H1 (cell line): Measurements from ENCODE around the gene CFD. TPM values are rescaled to one million over a fixed set of nuclear protein-coding genes. Genes with fewer than 3 reads are reported as not detected.

ENCODE experiments used
- CTCF ChIA-PET: fragments of 300-600 bp; sonication (Branson Sonifier 250); formaldehyde crosslinking; loops from one replicate; lab custom pipeline; 2021; ENCODE audit not compliant: partially characterized antibody; lab: Charles Lee
- POLR2A ChIA-PET: fragments of 300-600 bp; sonication (Branson Sonifier 250); formaldehyde crosslinking; loops from one replicate; lab custom pipeline; 2021; ENCODE audit warnings: inconsistent platforms; ENCODE audit not compliant: partially characterized antibody; lab: Charles Lee
- DNase-seq, 2 experiments: peaks; one replicate each; pipeline versions ENCODE4 v3.0.0 to v3.0.0-alpha.2; 2010 to 2022; ENCODE audit warnings: low spot score in 2 of 2, low read depth in 1 of 2, mixed read lengths in 1 of 2
- FAIRE-seq: peaks from 2 replicates; lab custom pipeline; 2011; peaks lifted over from hg19 to GRCh38; lab: Jason Lieb, UNC
- H2AFZ ChIP-seq: 2 replicates; pipeline ENCODE4 v1.8.1; 2012; ENCODE audit warnings: low read length, inconsistent platforms
- H2AK5ac ChIP-seq: 2 replicates; pipeline ENCODE4 v1.6.1; 2013; ENCODE audit warnings: low read depth, low read length
- H2BK120ac ChIP-seq: replicated peaks from 2 replicates; pipeline ENCODE3; 2013; ENCODE audit warnings: low read depth, low read length, inconsistent platforms
- H2BK12ac ChIP-seq: 2 replicates; pipeline ENCODE4 v1.6.1; 2013; ENCODE audit warnings: low read depth, low read length
- H2BK15ac ChIP-seq: 2 replicates; pipeline ENCODE4 v1.6.1; 2013; ENCODE audit warnings: low read length
- H2BK20ac ChIP-seq: 2 replicates; pipeline ENCODE4 v1.6.1; 2013; ENCODE audit warnings: low read length
- H2BK5ac ChIP-seq: 2 replicates; pipeline ENCODE4 v1.6.1; 2013; ENCODE audit warnings: low read depth, low read length
- H3K14ac ChIP-seq: 2 replicates; pipeline ENCODE4 v1.6.1; 2013; ENCODE audit warnings: inconsistent platforms; ENCODE audit not compliant: insufficient read length
- H3K18ac ChIP-seq: 2 replicates; pipeline ENCODE4 v1.6.1; 2013; ENCODE audit warnings: low read length; ENCODE audit errors: extremely low read depth
- H3K23ac ChIP-seq: 2 replicates; pipeline ENCODE4 v1.6.1; 2013; ENCODE audit warnings: inconsistent platforms; ENCODE audit not compliant: insufficient read length
- H3K23me2 ChIP-seq: 2 replicates; pipeline ENCODE4 v1.6.1; 2013; ENCODE audit warnings: low read depth, low read length
- H3K27ac ChIP-seq: 2 replicates; pipeline ENCODE4 v1.6.1; 2011; ENCODE audit warnings: low read depth, low read length, inconsistent platforms
- H3K27me3 ChIP-seq, 4 experiments: replicated peaks in 1 of 4; 1 replicate in 1 of 4; 2 replicates in 3 of 4; pipeline versions ENCODE4 v1.6.1 to v1.8.1; 2011 to 2013; ENCODE audit warnings: low read length in 3 of 4, mild to moderate bottlenecking in 3 of 4, inconsistent platforms in 2 of 4, mixed read lengths in 2 of 4, moderate library complexity in 1 of 4; ENCODE audit not compliant: control insufficient read depth in 3 of 4, insufficient read depth in 3 of 4; ENCODE audit errors: extremely low read depth in 1 of 4
- H3K36me3 ChIP-seq, 4 experiments: 2 replicates each; pipeline versions ENCODE4 v1.6.1 to v1.8.1; 2011 to 2013; ENCODE audit warnings: mild to moderate bottlenecking in 4 of 4, low read length in 3 of 4, moderate library complexity in 2 of 4, control low read depth in 1 of 4, inconsistent platforms in 1 of 4; ENCODE audit not compliant: insufficient read depth in 4 of 4, control insufficient read depth in 2 of 4
- H3K4ac ChIP-seq: replicated peaks from 2 replicates; pipeline ENCODE3; 2013; ENCODE audit warnings: low read length, low read depth, mixed read lengths, inconsistent platforms; ENCODE audit not compliant: insufficient read length
- H3K4me1 ChIP-seq, 4 experiments: replicated peaks in 1 of 4; 1 replicate in 1 of 4; 2 replicates in 3 of 4; pipeline versions ENCODE4 v1.6.1 to v1.8.1; 2011 to 2013; ENCODE audit warnings: low read length in 3 of 4, inconsistent platforms in 2 of 4, mixed read lengths in 1 of 4; ENCODE audit not compliant: insufficient read depth in 4 of 4, control insufficient read depth in 3 of 4
- H3K4me2 ChIP-seq, 2 experiments: 2 replicates each; pipeline versions ENCODE4 v1.6.1 to v1.8.1; 2011 to 2013; ENCODE audit warnings: low read depth in 2 of 2, low read length in 2 of 2, control low read depth in 1 of 2, inconsistent platforms in 1 of 2, mild to moderate bottlenecking in 1 of 2; ENCODE audit not compliant: insufficient read depth in 1 of 2
- H3K4me3 ChIP-seq, 4 experiments: fragments of 200-600, 300-600 bp in 1 of 4; sonication (generic), shearing (Covaris generic), sonication (Bioruptor Twin) in 1 of 4; 2 replicates each; pipeline versions ENCODE4 v1.5.1 to v1.8.1; 2011 to 2016; ENCODE audit warnings: low read length in 4 of 4, low read depth in 3 of 4, control low read depth in 2 of 4, inconsistent platforms in 2 of 4, mild to moderate bottlenecking in 2 of 4, mixed read lengths in 1 of 4, moderate library complexity in 1 of 4; ENCODE audit not compliant: insufficient read depth in 2 of 4; ENCODE audit errors: extremely low read depth in 1 of 4
- H3K56ac ChIP-seq: replicated peaks from 2 replicates; pipeline ENCODE3; 2013; ENCODE audit warnings: low read depth, mild to moderate bottlenecking, mixed read lengths, low read length, inconsistent platforms; ENCODE audit not compliant: insufficient read length
- H3K79me1 ChIP-seq: 2 replicates; pipeline ENCODE4 v1.6.1; 2013; ENCODE audit warnings: low read depth, low read length, control low read depth
- H3K79me2 ChIP-seq, 2 experiments: 2 replicates each; pipeline versions ENCODE4 v1.6.1 to v1.8.1; 2012 to 2013; ENCODE audit warnings: low read length in 2 of 2, mild to moderate bottlenecking in 2 of 2, inconsistent platforms in 1 of 2; ENCODE audit not compliant: insufficient read depth in 2 of 2, control insufficient read depth in 1 of 2
- H3K9ac ChIP-seq, 4 experiments: replicated peaks in 1 of 4; 1 replicate in 1 of 4; 2 replicates in 3 of 4; pipeline versions ENCODE4 v1.6.1 to v1.8.1; 2011 to 2013; ENCODE audit warnings: low read depth in 3 of 4, low read length in 3 of 4, control low read depth in 2 of 4, mild to moderate bottlenecking in 2 of 4, moderate library complexity in 2 of 4, inconsistent platforms in 1 of 4; ENCODE audit errors: extremely low read depth in 1 of 4
- H3K9me3 ChIP-seq, 2 experiments: 2 replicates each; pipeline versions ENCODE4 v1.6.1 to v1.8.1; 2012 to 2013; ENCODE audit warnings: mild to moderate bottlenecking in 2 of 2, moderate library complexity in 2 of 2, control low read depth in 1 of 2, inconsistent platforms in 1 of 2, low read depth in 1 of 2, low read length in 1 of 2, mixed read lengths in 1 of 2; ENCODE audit not compliant: insufficient read depth in 2 of 2
- H4K20me1 ChIP-seq, 2 experiments: replicated peaks in 1 of 2; 2 replicates each; pipeline versions ENCODE3 to v1.8.1; 2011 to 2013; ENCODE audit warnings: inconsistent platforms in 2 of 2, low read length in 2 of 2, mild to moderate bottlenecking in 1 of 2; ENCODE audit not compliant: insufficient read depth in 2 of 2, control insufficient read depth in 1 of 2
- H4K5ac ChIP-seq: 2 replicates; pipeline ENCODE4 v1.6.1; 2013; ENCODE audit warnings: low read length, low read depth, mixed read lengths, inconsistent platforms; ENCODE audit not compliant: insufficient read length
- H4K8ac ChIP-seq: 2 replicates; pipeline ENCODE4 v1.8.0; 2013; ENCODE audit warnings: mild to moderate bottlenecking, moderate library complexity, low read length, inconsistent platforms; ENCODE audit not compliant: insufficient read depth; ENCODE audit errors: extremely low read depth
- H4K91ac ChIP-seq: replicated peaks from 2 replicates; pipeline ENCODE3; 2013; ENCODE audit warnings: low read length, mixed read lengths, inconsistent platforms; ENCODE audit not compliant: insufficient read length
- EP300 ChIP-seq, 2 experiments: IDR thresholded peaks; 1 replicate in 1 of 2; 2 replicates in 1 of 2; pipeline ENCODE4 v1.6.1; 2011 to 2012; ENCODE audit warnings: low read depth in 2 of 2, low read length in 2 of 2, mild to moderate bottlenecking in 2 of 2, borderline replicate concordance in 1 of 2, inconsistent platforms in 1 of 2, moderate library complexity in 1 of 2
- MAFK ChIP-seq: IDR thresholded peaks from 2 replicates; pipeline ENCODE4 v1.6.1; 2012; ENCODE audit warnings: low read depth, mild to moderate bottlenecking, improper control_type of control experiment, low read length
- NRF1 ChIP-seq: IDR thresholded peaks from 2 replicates; pipeline ENCODE4 v1.6.1; 2011; ENCODE audit warnings: mild to moderate bottlenecking, low read depth, low read length, improper control_type of control experiment
- POLR2A ChIP-seq, 2 experiments: IDR thresholded peaks; 1 replicate in 1 of 2; 2 replicates in 1 of 2; pipeline ENCODE4 v1.6.1; 2011; ENCODE audit warnings: low read depth in 2 of 2, low read length in 2 of 2, mild to moderate bottlenecking in 2 of 2; ENCODE audit errors: control extremely low read depth in 1 of 2
- RBBP5 ChIP-seq: IDR thresholded peaks from 2 replicates; pipeline ENCODE4 v1.7.1; 2012; ENCODE audit warnings: low read depth, mild to moderate bottlenecking, inconsistent platforms, low read length, moderate library complexity, borderline replicate concordance
- SIN3A ChIP-seq, 2 experiments: IDR thresholded peaks in 1 of 2; conservative IDR thresholded peaks in 1 of 2; 2 replicates each; pipeline ENCODE4 v1.6.1; 2011 to 2012; ENCODE audit warnings: low read length in 2 of 2, improper control_type of control experiment in 1 of 2, low read depth in 1 of 2, mild to moderate bottlenecking in 1 of 2
- SP1 ChIP-seq: IDR thresholded peaks from 2 replicates; pipeline ENCODE4 v1.6.1; 2011; ENCODE audit warnings: low read depth, low read length
- TAF1 ChIP-seq: IDR thresholded peaks from 2 replicates; pipeline ENCODE4 v1.6.1; 2011; ENCODE audit warnings: mild to moderate bottlenecking, low read depth, low read length
- TBP ChIP-seq: IDR thresholded peaks from 2 replicates; pipeline ENCODE4 v1.6.1; 2011; ENCODE audit warnings: low read depth, low read length, improper control_type of control experiment
- TEAD4 ChIP-seq: IDR thresholded peaks from 2 replicates; pipeline ENCODE4 v1.6.1; 2012; ENCODE audit warnings: low read depth, low read length, inconsistent platforms, mixed read lengths
- WGBS, 2 experiments: shearing (Covaris generic) in 1 of 2; methylation state at CpG; one replicate each; pipeline versions ENCODE4 v1.1.6 to v1.1.7; 2013 to 2015; ENCODE audit warnings: low lambda C conversion rate in 2 of 2, mixed read lengths in 2 of 2, inconsistent platforms in 1 of 2, low coverage in 1 of 2, missing lambda C conversion rate in 1 of 2; ENCODE audit not compliant: insufficient replicate concordance in 2 of 2, insufficient coverage in 1 of 2, insufficient read length in 1 of 2; ENCODE audit errors: extremely low coverage in 1 of 2, missing lambda C conversion rate in 1 of 2; 5-methylcytosine and 5-hydroxymethylcytosine counted together
- polyA plus RNA-seq, 7 experiments: library from polyadenylated mRNA; depleted of rRNA in 3 of 7; stranded (reverse) in 5 of 7; unstranded in 2 of 7; fragments of >200 nt in 5 of 7; fragments of 200-250 nt in 2 of 7; gene quantifications; 1 replicate in 5 of 7; 2 replicates in 1 of 7; 4 replicates in 1 of 7; pipeline versions ENCODE4 v1.2.1 to v1.2.3, GENCODE V29; 2011 to 2013; ENCODE audit warnings: missing spikeins in 2 of 7, mixed read lengths in 2 of 7
- total RNA-seq: library from RNA; stranded (reverse); fragmentation: NEBNext Ultra II Directional; extraction: Animal tissue kit (Norgen Biotek cat#: 25700); gene quantifications from 2 replicates; pipeline ENCODE4 v1.2.1, GENCODE V29; 2021
- TF ChIP-seq, protein P1 (sequence below), 3 experiments: IDR thresholded peaks; 1 replicate in 2 of 3; 2 replicates in 1 of 3; pipeline versions ENCODE4 v1.5.1 to v1.6.1; 2011; ENCODE audit warnings: low read length in 3 of 3, mild to moderate bottlenecking in 3 of 3, inconsistent platforms in 2 of 3, low read depth in 1 of 3, moderate library complexity in 1 of 3; ENCODE audit not compliant: insufficient read depth in 1 of 3; ENCODE audit errors: control extremely low read depth in 1 of 3

Gene CFD
- total and polyA plus RNA-seq, 2 of the 8 experiments (the other 6 are each of a cell fraction or from before 2014, with no cell fraction given) = 1.7 to 2.8 TPM

DNA sequence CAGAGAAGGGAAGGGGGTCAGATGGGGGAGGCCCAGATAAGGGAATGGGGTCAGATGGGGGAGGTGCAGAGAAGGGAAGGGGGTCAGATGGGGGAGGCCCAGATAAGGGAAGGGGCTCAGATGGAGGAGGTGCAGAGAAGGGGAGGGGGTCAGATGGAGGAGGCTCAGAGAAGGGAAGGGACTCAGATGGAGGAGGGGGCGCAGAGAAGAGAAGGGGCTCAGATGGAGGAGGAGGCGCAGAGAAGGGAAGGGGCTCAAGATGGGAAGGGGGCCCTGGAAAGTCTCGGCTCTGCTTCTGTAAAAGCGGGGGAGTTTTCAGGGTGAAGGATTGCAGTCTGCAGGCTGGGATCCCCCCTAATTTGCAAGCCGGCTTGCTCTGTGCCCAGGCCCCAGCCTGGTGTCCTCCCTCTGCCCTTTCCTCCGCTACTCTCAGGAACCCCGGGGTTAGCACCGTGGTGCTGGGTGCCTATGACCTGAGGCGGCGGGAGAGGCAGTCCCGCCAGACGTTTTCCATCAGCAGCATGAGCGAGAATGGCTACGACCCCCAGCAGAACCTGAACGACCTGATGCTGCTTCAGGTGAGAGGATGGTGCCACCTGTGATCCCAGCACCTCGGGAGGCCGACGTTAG lies 30.2 kb upstream of the CFD start:
- Histone ChIP-seq H2BK15ac (no peak overlapping the region), H4K5ac (no peak overlapping the region), H2BK120ac (no peak overlapping the region), H4K8ac (no peak overlapping the region; the same call in 1 of the 2 replicates), H3K4me3 (no peak overlapping the region), H4K91ac (no peak overlapping the region), H3K79me2 (no peaks in the 10 kb centered on the region), H2AK5ac (no peak overlapping the region), H2AFZ (no peak overlapping the region), H3K9ac (no peak overlapping the region), H3K23ac (no peak overlapping the region), H3K9me3 (no peaks in the 10 kb centered on the region), H2BK5ac (no peak overlapping the region), H3K23me2 (no peaks in the 10 kb centered on the region), H3K4me2 (no peak overlapping the region), H3K4me1 (no peaks in the 10 kb centered on the region), H4K20me1 (no peaks in the 10 kb centered on the region), H3K56ac (no peak overlapping the region), H3K18ac (no peak overlapping the region), H3K4ac (no peak overlapping the region), H2BK20ac (no peak overlapping the region), H3K27ac (no peak overlapping the region), H2BK12ac (no peak overlapping the region), H3K27me3 (no peaks in the 10 kb centered on the region), H3K79me1 (no peaks in the 10 kb centered on the region), H3K36me3 (no peaks in the 10 kb centered on the region), H3K14ac (no peak overlapping the region)
- POLR2A ChIA-PET = interaction anchor here (1.8 kb wide), 1 partner anchor 9 kb away, joined by 4 read pairs; no protein-coding TSS in a partner anchor
- DNase-seq (no peak), FAIRE-seq (no peak)
- CTCF ChIA-PET = no interaction called here
- WGBS, 2 experiments = 90% methylated on average over 16 of the region's 18 CpGs; no CpG with 5 or more reads in 1 of the 2 experiments
- no peak for TF ChIP-seq EP300 (IDR thresholded peaks at IDR 0.05; ENCODE audit: borderline replicate concordance in 1 of 2, low read depth in 2 of 2, low read length in 2 of 2)
- TF ChIP-seq TEAD4 = no peak
- no peak for TF ChIP-seq NRF1
- no peak for TF ChIP-seq TBP
- TF ChIP-seq, protein P1, sequence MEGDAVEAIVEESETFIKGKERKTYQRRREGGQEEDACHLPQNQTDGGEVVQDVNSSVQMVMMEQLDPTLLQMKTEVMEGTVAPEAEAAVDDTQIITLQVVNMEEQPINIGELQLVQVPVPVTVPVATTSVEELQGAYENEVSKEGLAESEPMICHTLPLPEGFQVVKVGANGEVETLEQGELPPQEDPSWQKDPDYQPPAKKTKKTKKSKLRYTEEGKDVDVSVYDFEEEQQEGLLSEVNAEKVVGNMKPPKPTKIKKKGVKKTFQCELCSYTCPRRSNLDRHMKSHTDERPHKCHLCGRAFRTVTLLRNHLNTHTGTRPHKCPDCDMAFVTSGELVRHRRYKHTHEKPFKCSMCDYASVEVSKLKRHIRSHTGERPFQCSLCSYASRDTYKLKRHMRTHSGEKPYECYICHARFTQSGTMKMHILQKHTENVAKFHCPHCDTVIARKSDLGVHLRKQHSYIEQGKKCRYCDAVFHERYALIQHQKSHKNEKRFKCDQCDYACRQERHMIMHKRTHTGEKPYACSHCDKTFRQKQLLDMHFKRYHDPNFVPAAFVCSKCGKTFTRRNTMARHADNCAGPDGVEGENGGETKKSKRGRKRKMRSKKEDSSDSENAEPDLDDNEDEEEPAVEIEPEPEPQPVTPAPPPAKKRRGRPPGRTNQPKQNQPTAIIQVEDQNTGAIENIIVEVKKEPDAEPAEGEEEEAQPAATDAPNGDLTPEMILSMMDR (IDR thresholded peaks at IDR 0.05; ENCODE audit: control extremely low read depth in 1 of 3, insufficient read depth in 1 of 3, low read depth in 1 of 3, low read length in 3 of 3) = no peak
- no peak for TF ChIP-seq MAFK
- TF ChIP-seq TAF1 = no peak
- TF ChIP-seq POLR2A (IDR thresholded peaks at IDR 0.05; ENCODE audit: control extremely low read depth in 1 of 2, low read depth in 2 of 2, low read length in 2 of 2) = no peak
- TF ChIP-seq RBBP5 = no peak
- TF ChIP-seq SIN3A (conservative IDR thresholded peaks at IDR 0.05 in 1 of 2, IDR thresholded peaks at IDR 0.05 in 1 of 2; ENCODE audit: low read depth in 1 of 2, low read length in 2 of 2) = no peak
- TF ChIP-seq SP1 = no peak
